Globus pallidus (tissue), 1 donor: ENCODE data around the gene PUS7.
"Not testable (repeated sequence)": the region's sequence is repeated elsewhere in the genome, so short reads cannot be mapped to it uniquely, and the experiment has no call there.

Experiments
- DNase-seq: peaks from one replicate; pipeline ENCODE4 v3.0.0-alpha.2; 2015; ENCODE audit warnings: low spot score

PUS7 gene, protein sequence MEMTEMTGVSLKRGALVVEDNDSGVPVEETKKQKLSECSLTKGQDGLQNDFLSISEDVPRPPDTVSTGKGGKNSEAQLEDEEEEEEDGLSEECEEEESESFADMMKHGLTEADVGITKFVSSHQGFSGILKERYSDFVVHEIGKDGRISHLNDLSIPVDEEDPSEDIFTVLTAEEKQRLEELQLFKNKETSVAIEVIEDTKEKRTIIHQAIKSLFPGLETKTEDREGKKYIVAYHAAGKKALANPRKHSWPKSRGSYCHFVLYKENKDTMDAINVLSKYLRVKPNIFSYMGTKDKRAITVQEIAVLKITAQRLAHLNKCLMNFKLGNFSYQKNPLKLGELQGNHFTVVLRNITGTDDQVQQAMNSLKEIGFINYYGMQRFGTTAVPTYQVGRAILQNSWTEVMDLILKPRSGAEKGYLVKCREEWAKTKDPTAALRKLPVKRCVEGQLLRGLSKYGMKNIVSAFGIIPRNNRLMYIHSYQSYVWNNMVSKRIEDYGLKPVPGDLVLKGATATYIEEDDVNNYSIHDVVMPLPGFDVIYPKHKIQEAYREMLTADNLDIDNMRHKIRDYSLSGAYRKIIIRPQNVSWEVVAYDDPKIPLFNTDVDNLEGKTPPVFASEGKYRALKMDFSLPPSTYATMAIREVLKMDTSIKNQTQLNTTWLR

DNA sequence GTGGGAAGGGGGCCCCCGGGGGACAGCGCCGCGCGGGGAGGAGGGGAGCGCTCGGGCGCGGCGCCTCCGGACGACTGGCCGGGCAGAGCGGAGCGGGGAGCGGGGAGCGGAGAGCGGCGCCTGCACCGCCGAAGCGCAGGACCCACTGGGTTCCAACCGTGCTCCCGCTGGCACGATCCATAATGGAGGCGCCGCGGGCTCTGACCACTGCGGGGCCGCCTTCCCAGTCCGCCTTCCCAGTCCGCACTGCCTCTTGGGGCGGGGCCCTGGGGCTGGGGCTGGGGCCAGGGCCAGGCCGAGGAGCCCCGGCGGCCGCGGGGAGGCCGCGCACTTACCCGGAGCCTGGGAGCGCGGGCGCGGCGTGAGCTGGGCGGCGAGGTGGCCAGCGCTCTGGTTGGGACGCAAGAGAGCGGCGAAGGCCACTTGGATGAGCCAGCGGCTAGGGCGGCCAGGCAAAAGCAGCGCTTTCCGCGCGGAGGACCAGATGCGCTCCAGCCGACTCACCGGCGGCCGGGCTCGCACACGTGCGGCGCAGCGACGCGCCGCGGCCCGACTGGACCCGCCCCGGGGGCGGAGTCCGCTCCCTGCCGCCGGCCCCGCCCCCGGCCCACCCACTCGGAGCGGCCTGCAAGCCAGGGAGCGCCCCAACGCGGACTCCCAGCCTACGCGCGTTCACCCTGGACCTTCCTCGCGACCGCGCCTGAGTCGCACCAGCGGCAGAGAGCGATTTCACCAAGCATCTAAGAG lies at the start of gene PUS7:
TSS of gene PUS7 (minus strand) at position 555 of the 747 bp plus-strand sequence. CDS start 13,759 bp downstream, outside the sequence.
- DNase-seq: peak; percentile 90

GRCh38 chr7:105567821-105568220 lies 45.8 kb upstream of the PUS7 start:
- DNase-seq: no peak

DNA sequence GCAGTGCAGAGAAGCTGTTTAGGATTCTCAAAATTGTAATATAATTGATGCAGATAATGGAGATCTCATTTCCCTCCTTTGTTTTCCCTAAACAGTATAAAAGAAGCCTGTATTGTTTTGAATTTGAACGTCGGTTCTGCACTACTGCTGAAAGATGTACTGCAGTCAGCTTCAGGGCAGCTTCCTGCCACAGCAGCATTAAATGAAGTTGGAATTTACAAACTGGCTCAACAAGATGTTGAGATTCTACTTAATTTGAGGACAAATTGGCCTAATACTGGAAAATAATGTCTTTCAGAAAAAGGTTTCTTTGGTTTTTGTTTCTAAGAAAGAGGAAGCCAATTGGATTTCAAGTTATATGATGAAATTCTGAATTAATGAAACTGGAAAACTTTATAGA lies 45.0 kb upstream of the PUS7 start:
- DNase-seq: peak; percentile 32

- peak; percentile 47 for DNase-seq
These were observed 43.1 kb upstream of the PUS7 start for GRCh38 chr7:105565190-105565589.

DNA sequence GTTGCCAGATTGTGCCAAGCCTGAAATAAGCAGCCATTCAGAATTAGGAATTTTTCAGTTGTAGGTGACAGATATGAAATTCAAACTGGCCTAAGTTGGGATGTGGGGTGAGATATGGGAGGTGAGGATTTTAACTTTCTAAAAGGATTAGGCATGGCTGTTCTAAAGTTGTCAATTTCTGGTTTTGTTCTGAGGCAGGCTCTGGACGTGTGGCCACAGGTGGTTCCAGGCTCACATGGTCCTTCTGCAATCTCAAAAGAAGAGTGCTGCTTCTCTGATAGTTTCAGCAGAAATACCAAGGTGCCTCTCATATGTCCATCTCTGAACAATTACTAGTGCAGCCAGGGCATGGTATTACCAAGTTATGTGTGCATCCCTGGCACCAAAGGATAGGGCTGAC lies 37.9 kb upstream of the PUS7 start:
- no peak for DNase-seq

GRCh38 chr7:105538339-105538738 lies 16.3 kb upstream of the PUS7 start:
- DNase-seq: no peak

- DNase-seq: no peak
These were observed 10.8 kb upstream of the PUS7 start for GRCh38 chr7:105532709-105533460.

DNA sequence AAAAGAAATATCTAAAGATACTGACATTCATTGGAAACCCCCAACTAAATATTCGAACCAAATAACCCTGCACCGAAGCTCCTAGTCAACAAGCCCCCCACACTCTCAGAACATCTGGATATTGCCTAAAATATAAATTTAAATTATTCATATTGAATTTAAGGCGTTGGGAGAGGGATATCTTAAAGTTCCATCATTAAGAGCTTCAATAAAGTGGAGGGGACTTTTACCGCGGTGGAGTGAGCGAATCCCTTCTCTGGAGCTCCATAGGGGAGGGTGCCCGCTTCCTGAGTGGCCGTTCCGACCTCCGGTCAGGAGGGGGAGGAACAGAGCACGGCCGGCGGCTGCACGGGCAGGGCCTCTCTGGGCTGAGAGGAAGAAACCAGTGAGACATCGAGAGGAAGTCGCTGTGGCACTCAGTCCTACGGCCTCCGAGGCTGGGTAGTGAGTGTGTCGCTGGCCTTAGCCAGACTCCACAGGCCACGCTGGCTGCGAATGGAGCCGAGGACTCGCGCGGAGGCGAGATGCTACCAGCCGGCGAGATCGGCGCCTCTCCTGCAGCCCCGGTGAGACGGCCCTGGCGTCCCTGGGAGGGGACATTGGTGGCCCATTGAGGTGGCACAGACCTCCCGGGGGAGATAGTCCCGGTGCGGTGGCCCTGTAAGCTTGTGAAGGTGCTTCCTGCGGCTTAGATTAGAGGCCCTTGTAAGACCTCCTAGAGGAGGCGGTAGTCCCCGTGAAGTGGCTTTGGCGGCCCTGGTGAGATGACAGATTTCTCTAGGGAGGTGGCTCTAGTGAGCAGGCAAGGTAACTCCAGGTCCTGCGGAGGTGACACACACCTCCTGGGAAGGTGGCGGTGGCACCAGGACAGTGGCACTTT lies 10.0 kb upstream of the PUS7 start, which contains the start of gene RINT1:
TSS of gene RINT1 (plus strand) at position 410 of the 880 bp plus-strand sequence. CDS start at position 525, 115 bp downstream.
- DNase-seq: peak; percentile 91

- no peak for DNase-seq
These were observed 8.5 kb upstream of the PUS7 start for GRCh38 chr7:105530546-105530945.

GRCh38 chr7:105530126-105530525 lies 8.1 kb upstream of the PUS7 start:
- DNase-seq: no peak

GRCh38 chr7:105527737-105528136 lies 5.7 kb upstream of the PUS7 start:
- not testable (repeated sequence) for DNase-seq

- DNase-seq: no peak
These were observed 2.8 kb upstream of the PUS7 start for GRCh38 chr7:105524840-105525239.

DNA sequence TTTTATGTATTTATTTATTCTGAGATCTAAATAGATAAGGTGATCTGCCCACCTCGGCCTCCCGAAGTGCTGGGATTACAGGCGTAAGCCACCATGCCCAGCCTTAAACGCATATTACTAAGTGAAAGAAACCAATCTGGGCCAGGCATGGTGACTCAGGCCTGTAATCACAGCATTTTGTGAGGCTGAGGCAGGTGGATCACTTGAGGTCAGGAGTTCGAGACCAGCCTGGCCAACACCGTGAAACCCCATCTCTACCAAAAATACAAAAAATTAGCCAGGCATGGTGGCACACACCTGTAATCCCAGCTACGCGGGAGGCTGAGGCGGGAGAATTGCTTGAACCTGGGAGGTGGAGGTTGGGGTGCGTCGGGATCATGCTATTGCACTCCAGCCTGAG lies 2.4 kb upstream of the PUS7 start:
- not testable (repeated sequence) for DNase-seq

DNA sequence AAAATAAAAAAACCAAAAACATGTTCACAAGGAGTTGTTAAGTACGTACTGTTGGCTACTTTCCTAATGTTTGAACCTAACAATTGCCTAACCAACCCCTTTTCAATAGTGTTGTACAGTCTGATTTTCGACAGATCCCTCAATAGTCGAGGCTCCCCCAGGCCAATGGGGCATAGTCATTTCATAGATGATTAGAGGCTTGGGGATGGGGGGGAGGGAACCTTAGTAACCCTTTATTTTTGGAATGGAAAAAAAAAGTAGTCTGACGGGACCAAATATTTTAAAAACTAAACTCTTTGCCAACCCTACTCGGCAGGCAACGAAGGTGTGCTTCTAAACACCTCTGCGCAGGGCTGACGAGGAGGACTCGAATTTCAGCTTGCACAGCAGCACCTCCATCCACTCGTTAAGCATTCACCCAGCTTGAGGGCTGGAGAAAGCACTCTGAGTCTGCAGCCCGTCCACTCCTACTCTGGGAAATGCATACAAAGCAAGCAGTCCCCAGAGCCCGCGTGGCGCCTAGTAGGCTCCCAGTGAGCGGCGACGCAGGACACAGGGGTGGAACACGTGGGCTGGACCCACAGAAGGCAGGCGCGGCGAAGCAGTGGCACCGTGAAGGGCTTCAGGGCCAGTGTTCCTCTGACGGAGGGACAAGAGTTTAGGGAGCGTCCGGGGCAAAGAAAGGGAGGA lies 899 bp downstream of the PUS7 start:
- peak; percentile 33 for DNase-seq

GRCh38 chr7:105520620-105521019 lies 1.5 kb downstream of the PUS7 start:
- not testable (repeated sequence) for DNase-seq

DNA sequence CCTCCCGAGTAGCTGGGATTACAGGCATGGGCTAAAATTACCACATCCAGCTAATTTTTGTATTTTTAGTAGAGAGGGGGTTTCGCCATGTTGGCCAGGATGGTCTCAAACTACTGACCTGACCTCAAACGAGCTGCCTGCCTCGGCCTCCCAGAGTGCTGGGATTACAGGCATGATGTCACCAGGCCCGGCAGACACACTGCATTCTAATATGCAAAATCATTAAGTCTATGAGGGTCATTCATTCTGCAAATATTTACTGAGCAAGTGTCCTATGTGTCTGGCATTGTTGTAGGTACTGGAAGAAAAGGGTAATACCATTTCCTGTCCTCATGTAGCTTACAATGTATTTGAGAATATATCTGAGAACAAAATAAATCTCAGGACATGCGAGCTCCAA lies 2.7 kb downstream of the PUS7 start:
- DNase-seq: no peak

DNA sequence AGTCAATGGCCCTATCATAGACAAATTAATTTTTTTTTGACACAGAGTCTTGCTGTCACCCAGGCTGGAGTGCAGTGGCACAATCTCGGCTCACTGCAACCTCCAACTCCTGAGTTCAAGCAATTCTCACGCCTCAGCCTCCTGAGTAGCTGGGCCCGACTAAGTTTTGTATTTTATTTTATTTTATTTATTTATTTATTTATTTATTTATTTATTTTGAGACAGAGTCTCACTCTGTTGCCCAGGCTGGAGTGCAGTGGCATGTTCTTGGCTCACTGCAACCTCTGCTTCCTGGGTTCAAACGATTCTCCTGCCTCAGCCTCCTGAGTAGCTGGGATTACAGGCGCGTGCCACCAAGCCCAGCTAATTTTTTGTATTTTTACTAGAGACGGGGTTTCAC lies 6.5 kb downstream of the PUS7 start:
- not testable (repeated sequence) for DNase-seq

GRCh38 chr7:105512926-105513526 lies 9.0 kb downstream of the PUS7 start:
- no peak for DNase-seq

DNA sequence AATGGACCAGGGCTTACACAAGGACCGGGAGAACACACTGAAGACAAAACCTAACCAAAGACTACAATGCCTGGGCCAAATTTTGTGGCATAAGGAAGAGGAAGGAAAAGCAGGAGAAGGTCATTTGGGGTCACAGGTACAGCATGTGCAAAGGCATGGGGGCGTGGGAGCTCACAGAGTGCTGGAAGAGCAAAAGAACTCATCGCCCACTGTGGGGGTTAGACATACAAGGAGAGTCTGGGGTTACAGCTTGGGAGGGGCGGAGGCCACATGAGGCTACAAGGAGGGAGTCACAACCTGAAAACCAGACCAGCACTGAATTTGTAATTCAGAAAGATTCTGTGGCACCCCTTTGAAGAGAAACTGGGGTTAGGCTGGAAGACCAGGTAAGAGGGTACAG lies 9.7 kb downstream of the PUS7 start:
- DNase-seq: no peak

- DNase-seq: no peak
These were observed 19.9 kb downstream of the PUS7 start for GRCh38 chr7:105502173-105502572.
